Stimulated activated CD8-positive, alpha-beta memory T cell treated with anti-CD3 and anti-CD28 coated beads, Interleukin-12 subunit alpha, Interleukin-12 subunit beta, amount 100 ng/mL, for 1 hour (primary cell): ENCODE results near the gene RAG2.

Experiments
- DNase-seq: peaks from one replicate; pipeline ENCODE4 v3.0.0-alpha.2; 2020; ENCODE audit warnings: low read depth

Gene RAG2

DNA sequence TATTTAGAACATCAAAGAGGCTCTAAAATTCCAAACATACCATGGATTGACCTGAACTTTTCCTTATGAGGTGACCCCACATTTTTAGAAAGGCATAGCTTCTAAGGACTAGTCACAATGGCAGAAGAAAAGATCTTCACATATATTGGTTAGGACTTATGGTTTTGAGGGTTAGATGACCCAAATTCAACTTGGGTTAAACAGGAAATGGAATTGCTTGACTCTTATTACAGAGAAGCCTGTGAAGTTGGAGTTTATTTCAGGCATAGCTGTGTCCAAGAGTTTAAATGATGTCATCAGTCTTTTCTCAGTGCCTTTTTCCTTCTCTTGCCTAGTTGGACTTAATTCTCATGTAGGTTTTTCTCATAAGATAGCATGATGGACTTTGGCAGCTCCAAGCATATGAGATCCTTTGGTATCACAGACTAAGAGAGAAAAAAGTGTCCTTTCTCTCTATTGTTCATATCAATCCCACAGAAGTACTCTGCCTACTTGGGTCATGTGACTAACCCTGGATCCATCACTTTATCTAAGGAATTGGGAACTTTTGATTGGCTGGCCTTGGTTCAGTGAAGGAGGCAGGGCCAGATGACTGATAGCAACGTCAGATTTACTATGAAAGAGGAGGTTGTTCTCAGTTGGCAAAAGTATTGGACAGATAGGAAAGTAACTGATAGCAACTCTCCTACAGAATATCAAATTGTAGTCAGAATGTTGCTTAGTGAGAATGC is 47.5 kb downstream of the RAG2 start:
- no peak for DNase-seq
